ENCODE measurements around the gene GREB1L. TPM values are rescaled to one million over a fixed set of nuclear protein-coding genes. Genes with fewer than 3 reads are reported as not detected.

Gene GREB1L
- total and polyA plus RNA-seq, 2 donors (not counting 1 experiment from before 2014, with no cell fraction given) = not detected

- Histone ChIP-seq H4K20me1 (ENCODE audit: control insufficient read depth, insufficient read depth, low read length, poor library complexity, severe bottlenecking) (no peaks in the 10 kb centered on the region), H3K4me2 (replicated peaks; ENCODE audit: low read depth, low read length, poor library complexity, severe bottlenecking) (no peak overlapping the region), H3K4me1 (ENCODE audit: control insufficient read depth in 2 of 2, insufficient read depth in 2 of 2, low read length in 2 of 2) (no peaks in the 10 kb centered on the region), H3K27ac (ENCODE audit: low read length in 2 of 2) (no peak overlapping the region), H3K27me3 (replicated peaks in 1 of 4; ENCODE audit: control extremely low read depth in 1 of 4, control insufficient read depth in 3 of 4, insufficient read depth in 4 of 4, low read length in 3 of 4) (no peaks in the 10 kb centered on the region), H3K9me3 (ENCODE audit: control extremely low read depth in 1 of 3, control insufficient read depth in 2 of 3, insufficient read depth in 1 of 3, low read length in 2 of 3) (no peaks in the 10 kb centered on the region), H3K36me3 (replicated peaks in 1 of 2; ENCODE audit: control extremely low read depth in 1 of 2, control insufficient read depth in 1 of 2, extremely low read depth in 1 of 2, insufficient read depth in 2 of 2, low read length in 1 of 2) (no peaks in the 10 kb centered on the region), H3K4me3 (ENCODE audit: control extremely low read depth in 1 of 5, extremely low read depth in 1 of 5, insufficient read depth in 1 of 5, low read depth in 2 of 5, low read length in 4 of 5) (no peak overlapping the region), H2AFZ (ENCODE audit: insufficient read depth, low read depth, low read length, poor library complexity, severe bottlenecking) (no peak overlapping the region), H3K79me2 (ENCODE audit: control insufficient read depth, insufficient read depth, low read length) (no peaks in the 10 kb centered on the region), H3K9ac (ENCODE audit: low read length) (no peak overlapping the region)
- Mint-ChIP-seq H3K4me1 (no peaks in the 10 kb centered on the region), H3K4me3 (no peak overlapping the region), H3K9me3 (ENCODE audit: insufficient read depth) (no peaks in the 10 kb centered on the region), H3K27me3 (peaks cover 11% of the 10 kb centered on the region), H3K27ac (no peak overlapping the region)
- ChIA-PET CTCF (no interaction called here), POLR2A (no interaction called here)
- ATAC-seq (ENCODE audit: low read depth) = no peak
- DNase-seq = no peak
- no CpG with 5 or more reads among the region's 1 CpG for WGBS (ENCODE audit: insufficient coverage)
- intact Hi-C loops (cut with micrococcal nuclease) = no loop called here
- TF ChIP-seq EZH2 (IDR thresholded peaks at IDR 0.05; ENCODE audit: borderline replicate concordance, insufficient read depth, low read depth, low read length, poor library complexity, severe bottlenecking) (no peak), CTCF (IDR thresholded peaks at IDR 0.05) (no peak)
Measured at GRCh38 chr18:21296045-21296444, 54.0 kb downstream of the GREB1L start.

GRCh38 chr18:21298351-21298750 is 56.3 kb downstream of the GREB1L start:
- Mint-ChIP-seq H3K27me3 (peaks cover 4% of the 10 kb centered on the region), H3K9me3 (ENCODE audit: insufficient read depth) (no peaks in the 10 kb centered on the region), H3K4me1 (no peaks in the 10 kb centered on the region), H3K4me3 (no peak overlapping the region), H3K27ac (no peak overlapping the region)
- Histone ChIP-seq H3K36me3 (replicated peaks in 1 of 2; ENCODE audit: control extremely low read depth in 1 of 2, control insufficient read depth in 1 of 2, extremely low read depth in 1 of 2, insufficient read depth in 2 of 2, low read length in 1 of 2) (no peaks in the 10 kb centered on the region), H3K79me2 (ENCODE audit: control insufficient read depth, insufficient read depth, low read length) (no peaks in the 10 kb centered on the region), H3K27me3 (replicated peaks in 1 of 4; ENCODE audit: control extremely low read depth in 1 of 4, control insufficient read depth in 3 of 4, insufficient read depth in 4 of 4, low read length in 3 of 4) (no peaks in the 10 kb centered on the region), H2AFZ (ENCODE audit: insufficient read depth, low read depth, low read length, poor library complexity, severe bottlenecking) (no peak overlapping the region), H3K4me2 (replicated peaks; ENCODE audit: low read depth, low read length, poor library complexity, severe bottlenecking) (no peak overlapping the region), H3K9ac (ENCODE audit: low read length) (no peak overlapping the region), H3K4me1 (ENCODE audit: control insufficient read depth in 2 of 2, insufficient read depth in 2 of 2, low read length in 2 of 2) (no peaks in the 10 kb centered on the region), H4K20me1 (ENCODE audit: control insufficient read depth, insufficient read depth, low read length, poor library complexity, severe bottlenecking) (no peaks in the 10 kb centered on the region), H3K27ac (ENCODE audit: low read length in 2 of 2) (no peak overlapping the region), H3K9me3 (ENCODE audit: control extremely low read depth in 1 of 3, control insufficient read depth in 2 of 3, insufficient read depth in 1 of 3, low read length in 2 of 3) (no peaks in the 10 kb centered on the region), H3K4me3 (ENCODE audit: control extremely low read depth in 1 of 5, extremely low read depth in 1 of 5, insufficient read depth in 1 of 5, low read depth in 2 of 5, low read length in 4 of 5) (no peak overlapping the region)
- 90% methylated on average over 1 of the region's 4 CpGs for WGBS (ENCODE audit: insufficient coverage)
- POLR2A ChIA-PET = no interaction called here
- TF ChIP-seq EZH2 (IDR thresholded peaks at IDR 0.05; ENCODE audit: borderline replicate concordance, insufficient read depth, low read depth, low read length, poor library complexity, severe bottlenecking) = no peak
- no peak for TF ChIP-seq CTCF (IDR thresholded peaks at IDR 0.05)
- intact Hi-C loops (cut with micrococcal nuclease) = no loop called here
- DNase-seq (no peak), ATAC-seq (ENCODE audit: low read depth) (no peak)
- CTCF ChIA-PET = interaction anchor here (0.7 kb wide), 1 partner anchor 31 kb away, joined by 3 read pairs; no protein-coding TSS in a partner anchor

Measured in B cell (primary cell).